ENCODE measurements around the gene MCTP2. TPM values are rescaled to one million over a fixed set of nuclear protein-coding genes. Genes with fewer than 3 reads are reported as not detected.
"Not testable (repeated sequence)": the region's sequence is repeated elsewhere in the genome, so short reads cannot be mapped to it uniquely, and the experiment has no call there.

The MCTP2 gene
- total RNA-seq, 1 donor from 2014 or later: 2.1 TPM

DNA sequence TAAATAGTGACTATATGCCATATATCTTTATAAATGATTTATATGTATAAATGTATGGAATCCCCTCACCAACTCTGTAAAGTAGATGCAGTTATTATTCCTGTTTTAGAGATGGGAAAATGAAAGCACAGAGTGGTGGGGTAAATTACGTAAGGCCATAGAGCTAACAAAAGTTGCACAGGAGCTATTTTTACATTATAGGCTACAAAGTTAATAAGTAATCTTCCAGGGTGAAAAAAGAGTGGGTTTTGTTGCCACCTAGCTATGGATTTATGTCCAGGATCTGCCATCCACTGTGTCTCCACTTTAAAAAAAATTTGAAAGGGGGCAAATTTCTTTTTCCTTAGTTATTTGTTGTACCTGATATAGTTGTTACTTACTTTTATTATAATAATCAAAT is 235.7 kb downstream of the MCTP2 start:
- no peak for DNase-seq
- intact Hi-C loops (cut with micrococcal nuclease): no loop called here
- ATAC-seq: no peak

GRCh38 chr15:94470492-94470891 is 239.1 kb downstream of the MCTP2 start:
- ATAC-seq (no peak), DNase-seq (no peak)
- intact Hi-C loops (cut with micrococcal nuclease): no loop called here

GRCh38 chr15:94476686-94477085 is 245.3 kb downstream of the MCTP2 start:
- intact Hi-C loops (cut with micrococcal nuclease): no loop called here
- ATAC-seq: no peak
- no peak for DNase-seq

- intact Hi-C loops (cut with micrococcal nuclease): no loop called here
- ATAC-seq (no peak), DNase-seq (no peak)
Observed at GRCh38 chr15:94477913-94478553, 246.7 kb downstream of the MCTP2 start.

DNA sequence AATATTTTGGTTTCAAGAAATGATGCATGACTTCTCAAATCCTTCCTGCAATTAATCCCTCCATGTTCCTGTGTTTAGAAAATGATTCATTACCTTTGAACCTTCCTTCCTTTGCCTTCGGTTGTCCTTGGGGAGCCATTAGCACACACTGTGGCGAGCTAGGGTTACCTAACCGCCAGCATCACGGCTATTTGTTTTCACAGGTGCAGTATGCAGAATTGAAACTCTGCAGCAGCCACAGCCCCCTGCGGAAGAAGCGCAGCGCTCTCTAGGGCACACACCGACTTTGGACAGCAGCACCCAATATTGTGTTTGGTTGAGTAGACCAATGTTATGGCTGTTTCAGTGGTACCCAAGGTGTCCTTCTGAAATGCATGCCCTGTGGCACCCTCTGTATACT is 247.4 kb downstream of the MCTP2 start:
- DNase-seq (no peak), ATAC-seq (no peak)
- intact Hi-C loops (cut with micrococcal nuclease): no loop called here

- intact Hi-C loops (cut with micrococcal nuclease): no loop called here
- ATAC-seq (no peak), DNase-seq (no peak)
Observed at GRCh38 chr15:94480289-94480834, 249.0 kb downstream of the MCTP2 start.

DNA sequence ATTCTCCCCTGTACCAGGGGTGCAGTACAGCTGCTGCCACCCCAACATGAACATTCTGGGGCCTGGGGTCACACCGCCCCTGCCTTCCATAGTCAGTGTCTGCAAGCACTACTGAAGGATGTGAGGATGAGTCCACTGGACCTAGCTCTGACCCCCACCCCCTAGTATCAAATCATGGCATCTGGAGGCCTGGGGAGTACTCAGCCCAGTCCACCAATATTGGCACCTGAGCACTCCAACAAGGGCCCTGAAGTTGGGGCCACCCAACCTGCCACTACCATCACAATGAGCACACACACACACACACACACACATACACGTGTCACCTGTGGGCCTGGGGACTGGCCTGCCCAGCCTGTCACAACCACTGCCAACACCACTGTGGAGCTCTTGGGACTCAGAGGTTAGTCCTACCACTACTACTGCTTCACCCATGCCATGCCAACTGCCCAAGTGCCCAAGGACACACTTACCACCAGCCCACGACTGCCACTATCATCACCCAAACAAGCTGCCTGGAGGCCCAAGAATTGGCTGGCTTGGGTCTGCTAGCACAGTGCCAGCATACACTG is 253.9 kb downstream of the MCTP2 start:
- ATAC-seq (no peak), DNase-seq (no peak)
- intact Hi-C loops (cut with micrococcal nuclease): no loop called here

DNA sequence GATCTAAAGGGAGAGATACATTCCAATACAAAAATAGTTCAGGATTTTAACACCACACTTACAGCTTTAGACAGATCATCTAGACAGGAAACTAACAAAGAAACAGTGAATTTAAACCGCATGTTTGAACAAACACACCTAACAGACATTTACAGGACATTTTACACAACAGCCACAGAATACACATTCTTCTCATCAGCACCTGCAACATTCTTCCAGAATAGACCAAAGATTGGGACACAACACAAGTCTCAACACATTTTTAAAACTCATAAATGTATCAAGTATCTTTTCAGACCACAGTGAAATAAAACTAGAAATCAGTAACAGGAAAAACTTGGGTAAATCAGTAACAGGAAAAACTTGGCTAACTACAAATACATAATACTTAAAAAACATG is 256.3 kb downstream of the MCTP2 start:
- ATAC-seq (no peak), DNase-seq (no peak)
- intact Hi-C loops (cut with micrococcal nuclease): no loop called here

- DNase-seq (no peak), ATAC-seq (no peak)
- intact Hi-C loops (cut with micrococcal nuclease): no loop called here
Observed at GRCh38 chr15:94493176-94493575, 261.8 kb downstream of the MCTP2 start.

- ATAC-seq; DNase-seq; intact Hi-C loops (cut with micrococcal nuclease): not testable (repeated sequence)
Observed at GRCh38 chr15:94493586-94493985, 262.2 kb downstream of the MCTP2 start.

DNA sequence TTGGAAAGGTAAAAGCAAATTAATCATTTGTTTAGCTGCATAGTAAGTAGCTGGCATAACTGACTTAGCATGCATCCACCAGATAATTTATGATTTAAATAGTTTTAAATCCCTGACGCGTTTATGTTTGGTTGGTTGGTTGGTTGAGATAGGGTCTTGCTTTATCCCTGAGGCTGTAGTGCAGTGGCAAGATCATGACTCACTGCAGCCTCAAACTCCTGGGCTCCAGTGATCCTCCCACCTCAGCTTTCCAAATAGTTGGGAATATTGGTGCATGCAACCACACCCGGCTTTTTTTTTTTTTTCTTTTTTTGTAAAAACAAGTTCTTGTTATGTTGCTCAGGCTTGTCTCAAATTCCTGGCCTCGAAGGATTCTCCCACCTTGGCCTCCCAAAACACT is 263.4 kb downstream of the MCTP2 start:
- intact Hi-C loops (cut with micrococcal nuclease): no loop called here
- DNase-seq (no peak), ATAC-seq (no peak)

DNA sequence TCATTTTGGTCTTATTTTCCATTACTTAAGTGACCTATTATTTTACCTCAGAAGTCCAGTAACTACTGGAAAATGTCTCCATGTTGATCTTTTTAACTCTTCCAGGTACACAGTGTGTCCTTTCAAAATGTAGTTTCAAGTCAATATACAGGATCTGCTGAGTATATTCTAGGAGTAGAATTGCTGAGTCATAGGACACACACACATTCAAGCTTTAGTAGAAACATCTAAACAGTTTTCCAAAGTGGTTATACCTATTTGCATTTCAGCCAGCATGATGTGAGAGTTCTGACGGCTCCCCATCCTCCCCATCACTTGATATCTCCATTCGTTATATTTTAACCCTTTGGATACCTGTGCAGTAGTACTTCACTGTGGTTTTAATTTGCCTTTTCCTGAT is 271.9 kb downstream of the MCTP2 start:
- ATAC-seq (no peak), DNase-seq (no peak)
- intact Hi-C loops (cut with micrococcal nuclease): no loop called here

- intact Hi-C loops (cut with micrococcal nuclease): no loop called here
- DNase-seq: no peak
- ATAC-seq: no peak
Observed at GRCh38 chr15:94509259-94509658, 277.9 kb downstream of the MCTP2 start.

GRCh38 chr15:94522125-94522524 is 290.8 kb downstream of the MCTP2 start:
- DNase-seq (no peak), ATAC-seq (no peak)
- intact Hi-C loops (cut with micrococcal nuclease): no loop called here

DNA sequence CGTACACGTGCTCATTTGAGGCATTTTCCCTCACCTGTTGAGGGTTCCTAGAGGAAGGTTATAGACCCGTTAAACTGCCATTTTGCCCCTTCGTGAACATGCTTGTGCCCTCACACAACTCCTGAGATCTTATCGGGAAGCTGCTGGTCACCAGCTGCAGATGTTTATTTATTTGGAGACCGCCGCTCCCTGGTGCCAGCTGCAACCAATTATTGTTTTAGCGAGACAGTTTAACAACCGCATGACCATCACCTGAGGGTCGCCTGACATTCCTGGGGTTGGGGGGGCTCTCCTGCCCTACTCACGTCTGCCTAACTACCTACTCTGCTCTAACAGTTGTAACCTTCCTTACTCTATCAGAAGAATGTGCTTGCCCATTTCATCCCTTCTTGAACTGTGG is 292.5 kb downstream of the MCTP2 start:
- ATAC-seq: no peak
- intact Hi-C loops (cut with micrococcal nuclease): no loop called here
- DNase-seq: no peak

GRCh38 chr15:94524565-94524964 is 293.2 kb downstream of the MCTP2 start:
- DNase-seq: no peak
- intact Hi-C loops (cut with micrococcal nuclease): no loop called here
- no peak for ATAC-seq

GRCh38 chr15:94526071-94526689 is 294.8 kb downstream of the MCTP2 start:
- ATAC-seq (no peak), DNase-seq (no peak)
- intact Hi-C loops (cut with micrococcal nuclease): no loop called here

- ATAC-seq (no peak), DNase-seq (no peak)
- intact Hi-C loops (cut with micrococcal nuclease): no loop called here
Observed at GRCh38 chr15:94532226-94532625, 300.9 kb downstream of the MCTP2 start.
